ENCODE measurements around the gene IZUMO1. TPM values are rescaled to one million over a fixed set of nuclear protein-coding genes. Genes with fewer than 3 reads are reported as not detected.
"Not testable (repeated sequence)": the region's sequence is repeated elsewhere in the genome, so short reads cannot be mapped to it uniquely, and the experiment has no call there.

The IZUMO1 gene
- total and polyA plus RNA-seq, 12 donors = 0.12 to 1.3 (median 0.68) TPM; not detected in 1

GRCh38 chr19:48719263-48720171 lies 27.2 kb downstream of the IZUMO1 start, which contains the start of gene MAMSTR:
TSS of gene MAMSTR (minus strand) at chr19:48719725. CDS start at chr19:48719031, 694 bp downstream.
- peak within 1 kb of the TSS in 9 of 10 donors; percentile 26 to 62 (median 54) for H3K4me3 ChIP-seq
- peaks cover 0 to 46% (median 3%) of the 10 kb centered on the region in 9 donors for H3K36me3 ChIP-seq
- ATAC-seq (peak in 1 of 8 donors; percentile 12), DNase-seq (peak; percentile 30 to 45)
- no peaks in the 10 kb centered on the region for H3K9me3 ChIP-seq
- WGBS, 2 donors = 59 to 67% methylated on average over 33 of the region's 33 CpGs
- intact Hi-C loops (cut with DNase I) = no loop called here
- no peak for TF ChIP-seq CTCF (IDR thresholded peaks at IDR 0.05)
- H3K27me3 ChIP-seq = no peaks in the 10 kb centered on the region
- peak within 1 kb of the TSS; percentile 74 to 89 (median 84) for H3K27ac ChIP-seq
- H3K4me1 ChIP-seq = peaks cover 24 to 97% (median 60%) of the 10 kb centered on the region in 9 donors

GRCh38 chr19:48718711-48719231 lies 27.9 kb downstream of the IZUMO1 start:
- peaks cover 20 to 91% (median 54%) of the 10 kb centered on the region in 9 donors for H3K4me1 ChIP-seq
- DNase-seq (peak; percentile 33 to 51), ATAC-seq (no peak)
- WGBS, 2 donors = 40 to 46% methylated on average over 15 of the region's 15 CpGs
- TF ChIP-seq CTCF (IDR thresholded peaks at IDR 0.05) = no peak
- peak overlapping the region; percentile 74 to 89 (median 84) for H3K27ac ChIP-seq
- peaks cover 0 to 38% (median 0%) of the 10 kb centered on the region in 9 donors for H3K36me3 ChIP-seq
- intact Hi-C loops (cut with DNase I) = no loop called here
- no peaks in the 10 kb centered on the region for H3K9me3 ChIP-seq
- H3K4me3 ChIP-seq = peak overlapping the region in 3 of 10 donors; percentile 17 to 51 (median 17)
- no peaks in the 10 kb centered on the region for H3K27me3 ChIP-seq

DNA sequence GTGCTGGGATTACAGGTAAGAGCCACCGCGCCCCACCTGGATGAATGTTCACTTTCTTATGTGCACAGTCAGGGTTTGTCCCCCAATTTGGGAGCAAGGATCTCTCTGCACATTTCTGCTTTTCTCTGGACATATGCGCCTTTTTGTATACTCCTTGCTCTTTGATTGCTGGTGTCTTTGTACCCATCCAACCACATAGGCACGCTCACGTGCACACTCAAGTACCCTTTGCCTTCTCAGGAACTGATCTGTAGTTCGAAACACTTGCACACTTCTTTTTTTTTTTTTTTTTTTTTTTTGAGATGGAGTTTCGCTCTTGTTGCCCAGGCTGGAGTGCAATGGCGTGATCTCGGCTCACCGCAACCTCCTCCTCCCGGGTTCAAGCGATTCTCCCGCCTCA lies 28.6 kb downstream of the IZUMO1 start:
- H3K9me3 ChIP-seq; ATAC-seq; DNase-seq; H3K4me3 ChIP-seq; intact Hi-C loops (cut with DNase I); H3K27me3 ChIP-seq: not testable (repeated sequence)
- Histone ChIP-seq H3K36me3 (peaks cover 0 to 32% (median 0%) of the 10 kb centered on the region in 9 donors), H3K4me1 (peaks cover 20 to 91% (median 60%) of the 10 kb centered on the region in 9 donors), H3K27ac (peak overlapping the region in 5 of 10 donors; percentile 17 to 89 (median 84))
- WGBS, 2 donors = 95 to 96% methylated on average over 12 to 13 of the region's 13 CpGs

DNA sequence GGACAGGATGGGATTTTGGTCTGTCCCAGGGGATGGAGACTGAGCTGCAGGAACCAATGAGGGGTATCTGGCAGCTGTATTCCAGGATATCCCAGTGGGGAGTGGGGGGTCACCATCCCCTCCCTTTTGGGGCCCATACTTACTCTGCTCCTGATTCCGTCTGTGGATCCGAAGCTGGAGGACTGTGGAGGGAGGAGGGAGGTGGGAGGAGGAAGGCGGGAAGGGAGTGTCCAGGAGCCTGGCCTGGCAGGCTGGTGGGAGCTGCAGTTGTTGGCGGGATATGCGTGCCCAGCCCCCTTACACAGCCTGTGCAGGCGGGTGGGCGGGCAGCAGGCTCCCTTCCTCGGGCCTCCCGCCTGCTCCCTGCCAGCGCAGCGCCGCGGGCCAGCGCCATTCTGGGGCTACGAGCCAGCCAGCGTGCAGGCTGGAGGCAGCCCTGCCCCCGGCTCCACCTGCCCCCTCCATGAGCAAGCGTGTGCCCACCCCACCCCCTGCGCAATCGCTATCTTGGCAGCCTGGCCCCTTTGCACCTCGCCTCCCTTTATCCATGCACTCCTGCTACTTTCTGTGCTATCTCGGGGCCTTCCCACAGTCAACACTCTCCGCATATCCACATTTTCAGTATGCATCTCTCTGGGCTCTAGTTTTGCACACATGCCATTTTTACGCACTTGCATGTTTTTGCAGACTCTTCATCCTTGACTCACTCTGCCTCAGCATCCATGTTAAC lies 30.0 kb downstream of the IZUMO1 start:
- TF ChIP-seq CTCF (IDR thresholded peaks at IDR 0.05) = no peak
- Histone ChIP-seq H3K36me3 (peaks cover 0 to 18% (median 0%) of the 10 kb centered on the region in 9 donors), H3K4me3 (peak overlapping the region in 8 of 10 donors; percentile 26 to 86 (median 64)), H3K9me3 (no peaks in the 10 kb centered on the region), H3K27me3 (no peaks in the 10 kb centered on the region), H3K27ac (peak overlapping the region; percentile 4 to 94 (median 87)), H3K4me1 (peaks cover 23 to 83% (median 64%) of the 10 kb centered on the region in 9 donors)
- intact Hi-C loops (cut with DNase I) = no loop called here
- 6% methylated on average over 19 to 24 of the region's 24 CpGs for WGBS, 2 donors
- peak; percentile 69 to 73 for DNase-seq
- peak in 6 of 8 donors; percentile 1 to 15 (median 4) for ATAC-seq

All from heart right ventricle (tissue), 16 donors.